ENCODE data around the gene ZNF507.

Gene ZNF507

DNA sequence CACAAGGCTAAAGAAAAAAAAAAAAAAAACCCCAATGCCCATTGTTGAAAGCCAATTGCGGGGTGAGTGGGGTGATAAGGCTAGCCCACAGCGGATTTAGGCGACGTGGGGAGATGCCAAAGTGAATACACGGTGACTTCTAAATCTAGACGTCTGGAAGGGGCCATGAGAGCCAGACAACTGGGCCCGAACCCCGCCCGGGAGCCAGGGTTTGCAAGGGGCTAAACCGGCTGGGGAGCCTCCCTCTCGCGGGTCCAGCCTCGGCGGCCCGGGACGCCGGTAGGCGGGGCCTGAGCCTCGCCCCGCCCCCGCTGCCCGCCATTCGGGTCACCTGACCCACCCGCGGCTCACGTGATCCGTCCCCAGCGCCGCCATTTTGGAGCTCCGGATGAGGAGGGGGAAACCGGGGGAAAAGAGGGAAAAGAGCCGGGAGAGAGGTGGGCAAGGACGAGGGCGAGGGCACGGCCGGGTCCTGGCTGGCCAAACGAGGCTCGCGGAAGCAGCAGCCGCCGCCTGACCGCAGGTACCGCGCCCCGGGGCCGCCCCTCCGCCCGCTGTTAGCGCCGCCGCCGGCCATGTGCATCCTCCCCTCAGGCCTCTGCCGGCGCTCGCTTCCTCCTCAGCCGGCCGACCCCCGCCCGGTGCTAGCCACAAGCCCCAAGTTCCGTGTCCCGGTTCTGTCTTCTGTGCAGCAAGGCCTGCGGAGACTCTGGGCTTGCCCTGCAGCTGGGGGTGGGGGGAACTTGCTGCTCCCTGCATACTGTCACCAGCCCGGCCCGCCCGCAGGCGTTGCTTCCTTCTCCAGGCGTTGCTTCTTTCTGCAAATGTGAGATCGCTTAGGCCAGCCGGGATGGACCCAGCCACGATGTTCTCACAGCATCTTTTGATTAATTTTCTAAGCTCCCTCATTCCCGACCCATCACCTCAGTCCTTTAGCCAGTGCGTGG is at the start of gene ZNF507:
Gene ZNF507, plus strand, starts transcription at position 350 of the 947 bp plus-strand sequence. CDS start 7,221 bp downstream, outside the sequence.
- peak; percentile 91 for DNase-seq

DNA sequence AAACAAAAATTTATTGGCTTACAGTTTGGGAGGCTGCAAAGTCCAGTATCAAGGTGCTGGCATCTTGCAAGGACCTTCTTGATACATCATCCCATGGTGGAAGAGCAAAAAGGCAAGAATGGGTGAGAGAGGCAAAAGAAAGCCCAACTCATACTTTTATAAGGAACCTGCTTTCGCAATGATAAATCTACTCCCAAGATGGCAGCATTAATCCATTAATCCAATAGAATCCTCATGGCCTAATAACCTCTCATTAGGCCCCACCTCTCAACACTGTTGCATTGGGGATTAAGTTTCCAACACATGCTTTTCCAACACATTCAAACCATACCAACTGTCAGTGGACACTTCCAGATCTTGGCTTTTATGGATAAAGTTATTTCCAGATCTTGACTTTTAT is 48.7 kb upstream of the ZNF507 start:
- no peak for DNase-seq

DNA sequence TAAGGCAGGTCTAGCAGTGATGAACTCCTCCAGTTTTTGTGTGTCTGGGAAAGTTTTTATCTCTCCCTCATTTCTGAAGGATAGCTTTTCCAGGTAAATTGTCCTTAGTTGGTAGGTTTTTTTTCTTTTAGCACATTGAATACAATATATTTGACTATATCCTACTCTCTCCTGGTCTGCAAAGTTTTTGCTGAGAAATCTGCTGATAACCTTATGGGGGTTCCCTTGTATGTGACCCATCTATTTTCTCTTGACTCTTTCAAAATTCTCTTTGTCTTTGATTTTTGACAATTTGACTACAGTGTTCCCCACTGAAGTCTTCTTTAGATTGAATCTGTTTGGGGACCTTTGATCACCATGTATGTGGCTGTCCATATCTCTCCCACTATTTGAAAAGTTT is 42.6 kb upstream of the ZNF507 start:
- no peak for DNase-seq

DNA sequence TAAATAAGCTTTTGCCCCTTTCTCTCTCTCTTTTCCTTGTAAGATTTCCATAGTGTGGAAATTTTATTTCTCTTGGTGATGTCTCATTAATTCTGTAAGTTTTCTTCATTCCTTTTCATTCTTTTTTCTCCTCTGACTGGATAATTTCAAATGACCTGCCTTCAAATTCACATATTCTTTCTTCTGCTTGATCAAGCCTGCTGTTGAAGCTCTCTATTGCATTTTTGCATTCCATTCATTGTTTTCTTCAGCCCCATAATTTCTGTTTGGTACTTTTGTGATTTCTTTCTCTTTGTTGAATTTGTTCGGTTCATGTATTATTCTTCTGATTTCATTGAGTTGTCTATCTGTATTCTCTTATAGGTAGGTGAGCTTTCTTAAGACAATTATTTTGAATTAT is 42.2 kb upstream of the ZNF507 start:
- no peak for DNase-seq

DNA sequence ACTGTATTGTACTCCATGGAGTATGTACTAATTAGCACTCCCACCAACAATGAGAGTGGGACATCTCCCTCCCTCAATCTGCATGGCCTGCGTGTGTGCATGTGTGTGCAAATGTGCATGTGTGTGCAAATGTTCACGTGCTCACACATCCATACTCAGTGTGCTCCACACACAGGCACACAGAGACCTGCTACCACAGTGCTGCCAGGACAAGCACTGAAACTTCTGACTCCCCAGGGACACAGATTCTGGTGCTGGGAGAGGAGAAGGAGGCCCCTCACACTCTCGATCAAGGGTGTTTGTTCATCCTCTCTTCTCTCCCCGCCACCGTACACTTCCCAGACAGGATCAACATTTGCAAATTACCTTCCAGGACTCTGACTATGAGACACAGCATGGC is 37.8 kb upstream of the ZNF507 start:
- DNase-seq, result no peak

DNA sequence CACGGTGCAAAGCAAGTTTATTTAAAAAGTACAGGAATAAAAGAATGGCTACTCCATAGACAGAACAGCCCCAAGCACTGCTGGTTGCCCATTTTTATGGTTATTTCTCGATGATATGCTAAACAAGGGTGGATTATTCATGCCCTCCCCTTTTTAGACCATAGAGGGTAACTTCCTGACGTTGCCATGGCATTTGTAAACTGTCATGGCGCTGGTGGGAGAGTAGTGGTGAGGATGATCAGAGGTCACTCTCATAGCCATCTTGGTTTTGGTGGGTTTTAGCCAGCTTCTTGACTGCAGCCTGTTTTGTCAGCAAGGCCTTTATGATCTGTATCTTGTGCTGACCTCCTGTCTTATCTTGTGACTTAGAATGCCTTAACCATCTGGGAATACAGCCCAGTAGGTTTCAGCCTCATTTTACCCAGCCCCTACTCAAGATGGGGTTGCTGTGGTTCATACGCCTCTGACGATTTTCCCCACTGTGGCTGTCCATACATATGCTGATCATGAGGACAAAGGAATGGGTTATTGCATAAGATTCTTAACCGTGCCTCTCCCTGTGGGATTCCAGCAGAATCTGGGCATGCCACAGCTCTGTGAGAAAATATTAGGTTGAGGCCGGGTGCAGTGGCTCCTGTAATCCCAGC is 36.9 kb upstream of the ZNF507 start:
- DNase-seq, result no peak

DNA sequence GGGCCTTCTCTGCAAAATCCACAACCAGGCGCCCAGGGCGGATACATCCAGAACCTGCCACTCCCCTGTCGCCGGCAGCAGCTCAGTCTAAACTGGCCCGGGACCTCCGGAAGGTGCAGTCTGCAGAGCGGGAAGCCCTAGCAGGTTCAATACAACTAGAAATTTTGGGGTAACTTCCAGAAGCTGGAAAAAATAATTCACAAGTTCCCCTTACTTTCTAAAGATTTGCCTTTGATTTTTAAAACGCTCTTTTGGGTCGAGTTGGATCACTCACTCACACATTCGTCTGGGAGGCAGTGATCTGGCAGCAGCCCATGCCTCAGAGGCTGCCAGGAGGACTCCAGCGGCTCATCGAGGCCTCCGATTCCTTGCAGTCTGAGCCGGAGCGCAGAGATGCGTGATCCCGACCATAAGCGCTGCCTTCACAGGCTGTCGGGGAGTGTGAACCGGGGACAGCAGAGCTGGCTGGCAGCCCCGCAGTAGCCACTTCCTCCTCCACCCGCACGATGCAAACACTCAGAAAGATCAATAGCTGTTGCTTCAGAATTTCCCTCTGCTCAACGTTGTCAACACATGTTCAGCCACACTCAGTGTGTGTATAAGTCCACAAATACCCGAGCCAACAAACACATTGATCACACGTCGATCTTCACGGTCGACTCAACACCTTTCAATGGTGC is 35.6 kb upstream of the ZNF507 start:
- no peak for DNase-seq

DNA sequence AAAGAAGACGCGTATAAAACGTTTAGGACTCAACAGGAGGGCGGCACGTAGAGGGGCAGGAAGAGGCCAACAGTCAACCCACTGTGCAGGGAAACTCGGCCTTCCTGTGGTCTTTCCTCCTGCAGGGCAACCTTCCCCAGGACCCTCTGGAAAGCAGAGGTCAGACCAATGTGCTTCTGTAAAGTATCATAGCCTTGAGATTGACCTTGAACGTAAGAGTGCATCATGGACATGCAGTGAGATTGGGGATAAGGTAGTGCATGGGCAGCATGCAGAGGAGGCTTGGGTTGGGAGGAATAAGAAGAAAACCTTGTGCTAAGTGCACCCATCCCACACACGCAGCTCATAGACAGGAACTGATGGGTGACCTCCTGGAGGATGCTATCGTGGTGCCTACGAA is 34.0 kb upstream of the ZNF507 start:
- no peak for DNase-seq

DNA sequence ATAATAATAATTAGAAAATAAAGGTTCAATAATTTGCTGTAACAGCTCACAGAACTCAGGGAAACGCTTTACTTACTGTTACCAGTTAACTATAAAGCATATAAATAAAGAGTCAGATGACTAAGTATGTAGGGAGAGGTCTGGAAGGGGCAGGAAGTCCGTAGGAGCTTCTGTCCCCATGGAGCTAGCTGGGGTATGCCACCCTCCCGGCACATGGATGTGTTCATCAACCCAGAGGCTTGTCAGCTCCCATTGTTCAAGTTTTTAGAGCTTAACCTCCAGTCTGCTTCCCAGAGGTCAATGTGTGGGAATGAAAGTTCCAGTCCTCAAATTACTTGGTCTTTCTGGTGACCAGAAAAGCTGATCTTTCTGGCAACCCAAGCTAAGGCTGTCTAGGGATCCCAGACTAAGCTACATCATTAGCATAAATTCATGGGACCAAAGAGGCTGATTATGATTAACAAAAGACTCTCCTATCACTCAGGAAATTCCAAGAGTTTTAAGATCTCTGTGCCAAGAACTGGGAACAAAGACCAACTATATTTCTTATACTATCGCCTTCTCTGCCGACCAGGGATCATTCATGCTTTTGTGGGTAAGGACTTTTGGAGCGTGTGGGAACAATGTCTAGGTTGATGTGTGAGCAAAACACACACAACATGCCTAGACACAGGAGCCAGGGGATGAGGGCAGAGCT is 31.7 kb upstream of the ZNF507 start:
- DNase-seq, result no peak

DNA sequence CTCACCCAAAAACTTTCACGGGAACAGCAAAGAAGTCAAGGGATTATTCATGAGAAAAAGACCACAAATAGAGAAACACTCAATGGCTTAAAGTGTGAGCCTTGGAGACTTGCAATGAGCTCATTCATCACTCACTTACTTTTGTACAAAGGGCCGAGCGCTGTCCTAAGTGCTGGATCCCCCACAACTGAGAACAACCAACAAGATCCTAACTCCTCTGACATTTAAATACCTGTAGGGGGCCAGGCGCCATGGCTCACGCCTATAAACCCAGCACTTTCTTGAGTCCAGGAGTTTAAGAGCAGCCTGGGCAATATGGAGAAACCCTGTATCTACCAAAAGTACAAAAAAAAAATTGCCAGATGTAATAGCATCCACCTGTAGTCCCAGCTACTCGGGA is 29.4 kb upstream of the ZNF507 start:
- no peak for DNase-seq

DNA sequence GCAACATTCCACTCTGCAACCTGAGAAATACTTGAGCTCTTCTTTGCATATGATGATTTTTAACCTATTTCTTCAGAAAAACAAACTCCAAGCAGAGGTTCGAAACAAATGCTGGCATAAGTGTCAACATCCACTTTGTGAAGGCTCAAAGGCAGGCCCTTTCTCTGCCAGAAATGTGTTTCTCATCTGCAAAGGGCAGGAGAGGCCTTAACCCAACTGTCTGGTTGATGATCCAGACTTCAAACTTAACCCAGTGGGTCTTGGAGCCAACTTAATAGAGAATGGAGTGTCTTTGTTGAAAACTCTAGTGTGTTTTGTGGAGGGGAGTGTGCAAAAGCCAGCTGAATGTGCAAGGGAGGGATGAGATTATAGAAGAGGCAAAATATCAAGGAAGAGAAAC is 28.3 kb upstream of the ZNF507 start:
- DNase-seq, result no peak

DNA sequence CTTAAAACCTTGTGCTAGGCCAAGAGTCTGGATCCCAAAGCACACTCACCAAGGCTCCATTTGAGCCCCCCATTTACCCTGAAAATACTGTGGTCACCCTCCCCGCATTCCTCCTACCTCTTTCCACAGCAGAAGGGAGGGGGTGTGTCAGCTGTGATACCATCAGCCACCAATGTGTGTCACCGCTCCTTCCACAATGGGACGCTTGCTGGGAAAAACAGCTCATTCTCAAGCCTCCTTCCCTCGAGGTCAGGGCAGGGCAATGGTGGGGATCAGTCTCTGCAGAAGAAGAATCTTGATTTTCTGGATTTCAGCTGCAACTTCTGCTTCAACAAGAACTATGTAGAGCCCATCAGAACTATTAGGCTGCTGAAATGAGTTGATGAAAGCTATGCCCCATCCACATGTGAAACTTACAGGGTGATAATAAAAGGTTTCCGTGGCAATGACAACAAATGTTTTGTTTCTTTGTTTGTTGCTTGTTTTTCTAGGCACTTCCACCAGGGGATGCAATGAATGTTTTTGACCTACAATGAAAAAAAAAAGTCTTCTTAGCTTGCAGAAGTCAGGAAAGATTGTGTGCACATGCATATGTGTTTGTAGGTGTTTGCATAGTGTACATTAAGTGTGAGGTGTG is 26.4 kb upstream of the ZNF507 start:
- peak; percentile 23 for DNase-seq

DNA sequence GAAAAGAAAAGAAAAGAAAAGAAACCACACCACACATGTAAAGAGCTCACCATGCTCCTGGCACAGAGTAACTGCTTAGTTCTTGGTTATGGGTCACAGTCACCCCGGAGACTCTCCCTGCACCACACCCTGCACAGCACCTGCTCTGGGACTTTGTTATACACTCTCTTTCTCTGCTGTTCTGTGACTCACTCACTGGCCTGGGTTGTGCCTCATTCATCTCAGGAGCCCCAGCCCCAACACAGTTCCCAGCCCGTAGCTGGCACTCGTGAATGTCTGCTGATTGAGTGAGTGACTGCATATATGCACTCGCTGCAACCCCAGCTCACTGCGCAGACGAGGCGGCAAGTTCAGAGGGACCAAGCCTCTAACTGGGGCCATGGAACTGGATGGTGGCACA is 22.9 kb upstream of the ZNF507 start:
- DNase-seq, result no peak

DNA sequence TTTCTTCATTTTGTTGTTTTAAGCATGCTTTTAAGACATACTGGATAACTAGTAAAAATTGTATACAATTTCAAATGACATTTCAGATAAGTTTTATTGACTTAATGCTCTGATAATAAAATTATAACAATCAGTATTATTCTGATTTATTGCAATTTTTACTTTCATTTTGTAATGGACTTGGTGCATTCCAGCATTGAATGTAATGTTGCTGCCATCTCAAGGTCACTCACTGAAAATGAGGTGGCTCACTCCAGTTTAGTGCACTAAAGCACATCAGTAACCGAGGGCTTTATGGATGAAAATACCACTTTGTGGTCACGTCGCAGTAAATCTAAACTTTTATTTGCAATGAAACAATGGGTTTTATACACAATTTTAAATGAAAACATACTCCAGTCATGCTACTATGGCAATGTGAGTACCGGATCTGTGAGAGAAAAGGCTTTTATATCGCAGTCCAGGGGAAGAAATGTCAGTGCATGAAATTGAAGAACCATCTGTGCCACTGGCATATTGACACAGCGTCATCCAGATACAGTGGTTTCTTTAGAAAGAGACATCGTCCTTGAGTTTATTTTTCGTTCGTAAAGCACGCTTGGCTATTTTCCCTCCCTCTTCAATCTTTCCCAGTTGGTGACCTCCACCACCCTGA is 20.7 kb upstream of the ZNF507 start:
- DNase-seq, result no peak

DNA sequence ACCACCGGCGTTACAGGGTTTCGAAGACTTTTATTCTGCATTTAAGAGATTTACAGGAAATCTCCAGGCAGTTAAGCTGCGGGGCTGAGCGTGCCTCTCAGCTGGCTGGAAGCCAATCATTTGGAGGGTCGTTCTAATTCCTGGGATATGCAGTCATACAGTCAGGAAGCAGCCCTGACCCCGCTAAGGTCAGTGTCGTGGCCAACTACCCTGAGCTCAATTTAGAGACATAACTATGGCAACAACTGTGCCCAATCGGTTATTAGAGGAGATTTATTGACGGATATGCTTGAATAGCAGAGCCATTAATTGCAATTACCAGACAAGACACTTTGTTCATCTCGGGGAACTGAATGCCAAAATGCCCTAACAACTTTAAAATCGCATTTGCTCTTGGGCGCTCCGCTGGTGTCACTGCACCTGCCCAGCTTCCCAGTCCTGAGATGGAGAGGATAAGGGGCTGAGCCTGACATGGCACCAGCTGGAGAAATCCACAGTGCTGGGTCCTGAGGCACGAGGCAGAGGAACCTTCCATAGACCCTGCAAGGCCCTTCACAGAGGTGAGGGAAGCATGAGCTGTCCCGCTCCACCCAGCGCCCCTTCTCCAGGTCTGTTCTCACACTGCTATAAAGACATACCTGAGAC is 15.1 kb upstream of the ZNF507 start:
- no peak for DNase-seq

DNA sequence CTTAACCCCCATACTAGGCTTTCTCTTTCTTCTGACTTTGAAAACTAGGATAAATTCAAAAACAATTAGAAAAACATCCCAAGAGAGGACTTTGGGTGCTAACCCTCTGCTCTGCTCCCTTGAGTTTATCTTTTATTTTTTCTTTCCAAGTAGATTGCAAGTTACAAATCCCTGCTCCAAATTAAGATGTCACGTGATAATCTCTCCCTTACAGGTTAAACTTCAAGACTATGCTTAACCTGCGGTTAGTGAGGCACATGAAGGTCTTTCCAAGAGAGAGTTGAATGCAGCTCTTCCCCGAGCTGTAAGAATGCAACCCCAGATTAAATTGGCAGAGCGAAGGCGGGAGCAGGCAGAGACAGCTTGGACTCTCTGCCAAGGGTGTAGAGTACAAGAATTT is 12.2 kb upstream of the ZNF507 start:
- no peak for DNase-seq

DNA sequence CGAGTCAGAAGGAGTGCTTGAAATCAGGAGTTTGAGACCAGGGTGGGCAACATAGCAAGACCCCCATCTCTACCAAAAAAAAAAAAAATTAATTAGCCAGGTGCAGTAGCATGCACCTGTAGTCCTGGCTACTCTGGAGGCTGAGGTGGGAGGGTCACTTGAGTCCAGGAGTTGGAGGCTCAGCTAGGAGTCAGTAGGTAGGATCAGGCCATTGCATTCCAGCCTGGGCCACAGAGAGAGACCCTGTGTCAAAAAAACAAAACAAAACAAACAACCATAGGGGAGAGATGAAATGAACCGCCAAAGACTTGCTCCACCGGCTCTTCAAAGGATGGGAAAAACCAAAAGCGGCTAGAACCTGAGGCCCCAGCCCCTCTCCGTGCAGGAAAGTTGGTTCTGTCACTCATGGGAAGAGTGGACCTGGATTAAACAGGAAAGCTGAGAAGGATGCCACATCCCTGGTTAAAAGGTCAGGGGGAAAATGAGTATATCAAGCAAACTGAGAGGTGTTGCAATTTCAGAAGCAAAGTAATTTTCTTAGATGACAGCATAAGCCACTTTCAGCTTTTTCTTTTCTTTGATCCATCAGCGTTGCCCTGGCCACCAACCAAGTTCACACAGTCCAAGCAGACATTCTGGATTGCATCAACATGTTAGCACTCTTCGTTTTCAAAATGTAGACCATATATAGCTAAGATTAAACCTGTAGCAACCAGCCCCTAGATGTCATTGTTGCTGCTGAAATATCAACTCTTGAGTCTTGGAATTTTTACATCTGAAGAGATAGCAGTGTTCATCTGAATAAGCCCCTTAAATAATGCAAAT is 8.9 kb upstream of the ZNF507 start:
- DNase-seq, result no peak

DNA sequence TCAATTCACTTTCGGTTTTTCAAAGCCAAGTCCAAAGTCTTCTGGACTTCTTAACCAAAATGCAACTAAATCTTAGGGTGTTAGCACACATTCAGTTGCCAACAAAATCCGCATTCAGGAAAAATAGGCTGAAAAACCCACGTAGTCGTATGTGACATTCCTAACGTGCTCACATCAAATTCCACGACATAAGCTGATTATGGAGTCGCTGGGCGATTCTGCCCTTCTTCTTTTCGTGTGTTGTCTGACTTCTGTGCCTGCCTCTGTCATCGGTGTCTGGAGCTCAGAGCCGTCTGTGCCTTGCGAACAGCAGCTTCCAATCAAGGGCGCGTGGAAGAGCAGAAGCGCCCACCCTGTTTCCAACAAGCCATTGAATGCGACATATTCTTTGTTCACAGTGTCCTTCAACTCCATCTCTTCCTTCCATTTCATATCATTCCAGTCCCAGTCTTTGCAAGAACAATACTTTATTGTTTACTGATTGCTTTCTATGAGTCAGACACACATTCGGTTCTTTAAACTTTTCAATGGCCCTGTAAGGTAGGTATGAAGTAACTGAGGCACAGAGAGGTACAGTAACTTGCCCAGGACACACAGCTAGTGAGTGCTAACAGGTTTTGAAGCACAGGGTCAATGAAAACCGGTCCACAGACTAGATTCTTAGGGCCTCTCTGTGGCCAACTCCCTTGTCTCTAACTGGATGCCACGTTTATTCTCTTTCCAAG is 8.2 kb upstream of the ZNF507 start:
- DNase-seq, result no peak

DNA sequence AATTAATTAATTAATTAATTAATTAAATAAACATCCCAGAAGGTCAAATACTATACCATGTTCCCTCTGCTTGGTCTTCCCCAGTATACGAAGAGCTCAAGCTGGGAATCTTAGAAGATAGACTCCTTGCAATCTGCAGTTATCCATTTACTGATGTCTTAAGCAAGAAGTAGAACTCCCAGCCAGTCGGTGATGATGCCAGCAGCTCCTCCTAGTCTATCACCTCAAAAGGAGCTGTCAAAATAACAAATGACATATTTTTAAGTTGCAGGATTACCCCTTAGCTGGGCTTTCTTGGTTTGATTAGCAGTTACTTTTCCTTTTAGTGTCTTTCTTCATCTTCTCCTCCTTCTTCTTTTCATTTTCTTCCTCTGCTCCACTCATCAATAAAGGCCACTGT is 6.0 kb upstream of the ZNF507 start:
- DNase-seq, result no peak
